Measurements from ENCODE around the gene NHERF2.

NHERF2 gene

DNA sequence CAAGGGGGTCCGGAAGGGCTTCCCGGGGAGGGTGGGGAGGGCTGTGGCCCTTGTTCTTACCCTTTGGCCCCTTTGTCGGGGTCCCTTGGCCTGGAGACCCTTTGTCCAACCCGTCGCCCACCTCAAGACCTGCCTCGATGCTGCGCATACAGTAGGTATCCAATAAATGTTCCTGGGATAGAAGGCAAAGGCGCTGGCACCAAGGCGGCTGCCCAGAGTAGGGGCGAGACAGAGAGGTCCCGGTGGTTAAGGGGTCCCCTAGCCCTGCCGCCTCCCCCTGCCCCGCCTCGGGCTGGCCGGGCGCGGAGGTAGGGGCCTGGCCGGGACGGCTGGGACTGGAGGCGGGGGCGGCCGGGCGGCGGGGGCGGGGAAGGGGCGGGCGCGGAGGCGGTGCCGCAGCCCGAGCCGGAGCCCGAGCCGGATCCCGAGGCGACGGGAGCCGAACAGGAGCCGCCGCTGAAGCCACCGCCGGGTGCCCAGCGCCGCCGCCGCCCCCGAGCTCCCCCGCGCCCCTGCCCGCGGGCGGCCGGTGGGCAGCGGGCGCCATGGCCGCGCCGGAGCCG, at the start of gene NHERF2:
Gene NHERF2 (plus strand): TSS at position 442 of the 563 bp plus-strand sequence. CDS start 104 bp downstream, at position 546.
- no peak for DNase-seq (ENCODE audit: low read depth in 2 of 2)

DNA sequence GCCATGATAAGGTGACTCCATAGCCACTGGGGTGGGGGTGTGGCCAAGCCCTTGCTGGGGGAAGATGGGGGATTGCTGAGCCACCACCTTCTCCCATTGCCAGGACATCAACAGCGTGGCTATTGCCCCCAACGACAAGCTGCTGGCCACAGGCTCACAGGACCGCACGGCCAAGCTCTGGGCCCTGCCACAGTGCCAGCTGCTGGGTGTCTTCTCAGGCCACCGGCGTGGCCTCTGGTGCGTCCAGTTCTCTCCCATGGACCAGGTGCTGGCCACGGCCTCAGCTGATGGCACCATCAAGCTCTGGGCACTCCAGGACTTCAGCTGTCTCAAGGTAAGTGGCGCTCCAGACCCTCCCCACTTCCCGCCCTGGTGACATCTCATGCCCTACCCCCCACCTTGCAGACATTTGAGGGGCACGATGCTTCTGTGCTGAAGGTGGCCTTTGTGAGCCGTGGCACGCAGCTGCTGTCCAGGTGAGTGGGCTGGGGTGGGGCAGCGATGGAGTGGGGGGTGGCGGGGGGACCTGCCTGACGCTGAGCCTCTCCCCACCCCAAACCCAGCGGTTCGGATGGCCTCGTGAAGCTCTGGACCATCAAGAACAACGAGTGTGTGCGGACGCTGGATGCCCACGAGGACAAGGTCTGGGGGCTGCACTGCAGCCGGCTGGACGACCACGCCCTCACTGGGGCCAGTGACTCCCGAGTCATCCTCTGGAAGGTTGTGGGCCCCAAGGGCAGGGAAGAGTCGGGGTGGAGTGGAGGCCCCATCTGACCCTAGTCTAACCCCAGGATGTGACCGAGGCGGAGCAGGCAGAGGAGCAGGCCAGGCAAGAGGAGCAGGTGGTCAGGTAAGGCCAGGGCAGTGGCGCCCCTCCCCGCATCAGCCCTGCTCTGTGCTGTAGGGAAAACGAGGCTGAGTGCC, 49.5 kb upstream of the NHERF2 start:
- no peak for DNase-seq (ENCODE audit: low read depth in 2 of 2)

DNA sequence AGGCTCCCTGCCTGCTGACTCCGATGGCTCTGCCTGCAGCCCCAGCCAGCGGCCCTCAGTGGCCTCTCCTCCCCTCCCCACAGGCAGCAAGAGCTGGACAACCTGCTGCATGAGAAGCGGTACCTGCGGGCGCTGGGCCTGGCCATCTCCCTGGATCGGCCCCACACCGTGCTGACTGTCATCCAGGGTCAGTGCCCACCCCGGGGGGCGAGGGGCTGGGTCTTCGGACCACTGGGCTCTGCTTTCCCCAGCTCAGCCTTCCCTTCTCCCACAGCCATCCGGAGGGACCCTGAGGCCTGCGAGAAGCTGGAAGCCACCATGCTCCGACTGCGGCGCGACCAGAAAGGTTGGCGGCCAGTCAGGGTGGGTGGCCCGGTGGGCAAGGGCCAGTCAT, 48.8 kb upstream of the NHERF2 start:
- DNase-seq (ENCODE audit: low read depth in 2 of 2) = no peak

DNA sequence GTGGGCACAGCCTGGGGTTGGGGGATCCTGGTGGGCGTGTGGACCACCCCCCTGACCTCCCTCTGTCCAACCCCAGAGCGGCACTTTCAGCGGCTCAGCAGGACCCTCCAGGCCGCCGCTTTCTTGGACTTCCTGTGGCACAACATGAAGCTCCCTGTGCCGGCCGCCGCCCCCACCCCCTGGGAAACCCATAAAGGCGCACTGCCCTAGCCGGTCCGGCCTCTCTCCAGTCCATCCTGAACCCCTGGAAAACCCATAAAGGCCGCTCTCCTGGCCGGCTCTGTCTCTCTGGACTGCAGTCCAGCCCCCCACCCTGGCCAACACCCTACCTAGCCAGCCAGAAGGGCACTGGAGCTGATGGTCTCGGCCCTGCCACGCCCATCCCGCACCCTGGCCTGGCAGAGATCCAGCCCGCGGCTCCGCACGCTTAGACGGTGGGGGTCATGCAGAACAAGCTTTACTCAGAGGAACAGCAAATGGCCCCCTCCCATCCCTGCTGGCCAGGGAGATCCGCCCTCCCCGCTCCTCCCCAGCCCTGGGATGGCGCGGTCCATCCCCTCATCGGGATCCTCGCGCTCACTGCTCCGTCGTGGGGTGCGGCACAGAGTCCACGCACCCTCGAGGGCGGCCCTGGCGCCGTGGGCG, 48.1 kb upstream of the NHERF2 start:
- no peak for DNase-seq (ENCODE audit: low read depth in 2 of 2)

DNA sequence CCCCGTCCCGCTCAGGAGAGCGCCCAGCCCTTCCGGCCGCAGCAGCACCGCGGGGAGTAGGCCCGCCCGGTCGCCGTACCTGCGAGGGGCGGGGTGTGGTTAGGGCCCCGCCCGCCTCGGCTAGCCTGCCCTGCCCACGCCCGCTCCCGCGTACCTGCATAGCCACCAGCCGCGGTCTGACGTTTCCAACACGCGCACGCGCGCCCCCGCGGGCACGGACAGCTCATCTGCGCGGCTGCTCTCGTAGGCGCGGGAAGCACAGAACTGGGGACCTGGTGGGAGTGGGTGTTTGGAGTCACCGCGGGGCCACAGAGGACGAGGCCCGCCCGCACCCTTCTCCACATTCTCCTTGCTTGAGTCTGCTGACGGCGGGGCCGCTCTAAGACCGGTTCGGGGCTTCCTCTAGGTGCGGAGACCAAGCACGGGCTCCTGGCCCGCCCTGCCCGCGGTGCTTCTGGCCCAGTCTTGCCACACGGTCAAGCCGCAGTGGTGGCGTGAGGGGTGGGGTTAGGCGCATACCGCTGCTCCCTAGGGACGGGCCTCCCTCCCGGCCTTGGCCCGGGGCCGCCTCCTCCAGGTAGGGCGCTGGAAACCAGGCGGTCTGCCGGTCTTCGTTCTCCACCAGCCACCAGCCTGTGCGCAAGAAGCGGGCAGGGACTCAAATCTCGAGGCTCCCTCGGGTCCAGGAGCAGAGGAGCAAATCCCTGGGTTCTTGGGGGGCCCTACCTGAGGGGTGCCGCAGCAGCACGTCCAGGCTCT, 47.3 kb upstream of the NHERF2 start:
- no peak for DNase-seq (ENCODE audit: low read depth in 2 of 2)

DNA sequence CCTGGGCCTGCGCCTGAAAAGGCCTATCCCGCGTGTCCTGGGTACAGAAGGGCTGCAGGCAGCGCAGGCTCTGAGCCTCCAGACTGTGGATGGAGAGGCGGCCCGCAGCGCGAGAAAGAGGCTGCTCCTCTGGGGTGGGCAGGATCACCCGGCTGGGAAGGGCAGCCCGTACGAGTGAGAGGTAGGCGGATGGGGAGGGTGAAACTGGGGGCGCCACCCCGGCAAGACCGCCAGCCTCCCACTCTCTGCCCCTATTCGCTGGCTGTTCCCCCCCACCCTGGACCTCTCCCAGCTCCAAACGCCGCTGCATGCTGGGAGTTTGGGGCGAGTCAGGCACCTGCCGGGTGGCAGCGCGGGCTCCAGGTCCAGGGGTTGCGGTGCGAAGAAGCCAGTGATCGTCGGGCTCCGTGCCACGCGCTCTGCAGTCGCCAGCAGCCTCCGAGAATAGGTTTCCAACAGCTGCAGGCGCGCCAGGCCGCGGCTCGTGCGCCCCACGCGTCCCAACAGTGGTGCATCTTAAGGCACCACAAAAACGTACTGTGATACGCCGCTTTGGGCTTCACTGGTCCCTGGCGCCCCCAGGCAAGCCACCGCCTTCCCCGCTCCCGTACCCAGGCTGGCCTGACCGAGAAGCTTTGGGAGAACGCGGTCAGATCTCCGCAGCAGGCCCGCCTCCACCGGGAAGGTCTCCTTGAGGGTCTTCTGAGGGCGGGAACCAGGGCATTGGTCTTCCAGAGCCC, 46.5 kb upstream of the NHERF2 start:
- no peak for DNase-seq (ENCODE audit: low read depth in 2 of 2)

DNA sequence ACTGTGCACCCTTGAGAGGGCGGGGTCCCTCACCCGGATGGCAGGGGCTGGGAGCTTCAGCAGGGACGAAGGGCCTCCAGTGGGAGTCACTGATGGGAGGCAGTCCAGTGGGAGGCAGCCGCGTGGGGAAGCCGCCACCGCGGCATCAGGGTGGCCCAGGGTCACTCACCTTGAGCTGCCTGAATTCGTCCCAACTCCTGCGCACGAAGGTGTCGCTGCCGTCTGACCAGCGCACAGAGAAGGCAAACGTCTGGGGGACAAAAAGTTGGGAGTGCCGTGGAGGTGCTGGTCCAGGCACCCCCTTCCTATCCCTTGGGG, 46.0 kb upstream of the NHERF2 start:
- DNase-seq (ENCODE audit: low read depth in 2 of 2) = no peak

DNA sequence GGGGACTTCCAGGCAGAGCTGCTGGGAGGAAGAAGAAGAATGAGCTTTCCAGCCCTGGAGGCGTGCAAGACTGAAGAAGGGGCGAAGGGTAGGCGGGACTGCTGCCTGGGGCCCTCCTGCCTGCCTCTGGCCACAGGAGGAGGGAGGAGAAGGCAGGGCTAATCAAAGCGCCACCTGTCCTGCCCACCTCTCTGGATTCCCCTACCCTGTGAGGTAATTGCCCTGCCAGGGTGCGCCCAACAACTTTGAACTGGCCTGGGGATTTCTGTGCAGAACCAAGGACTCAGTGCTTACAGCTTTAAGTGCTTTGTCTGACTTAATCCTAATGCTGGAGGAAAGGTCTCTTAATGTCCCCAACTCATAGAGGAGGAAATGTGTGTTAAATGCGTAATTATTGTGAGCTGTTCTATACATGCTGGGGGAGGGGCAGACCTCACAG, 45.3 kb upstream of the NHERF2 start, which contains the start of gene NOXO1:
Gene NOXO1 (minus strand): TSS at position 72 of the 439 bp plus-strand sequence. CDS start 290 bp downstream, outside the sequence.
- DNase-seq (ENCODE audit: low read depth in 2 of 2) = no peak

DNA sequence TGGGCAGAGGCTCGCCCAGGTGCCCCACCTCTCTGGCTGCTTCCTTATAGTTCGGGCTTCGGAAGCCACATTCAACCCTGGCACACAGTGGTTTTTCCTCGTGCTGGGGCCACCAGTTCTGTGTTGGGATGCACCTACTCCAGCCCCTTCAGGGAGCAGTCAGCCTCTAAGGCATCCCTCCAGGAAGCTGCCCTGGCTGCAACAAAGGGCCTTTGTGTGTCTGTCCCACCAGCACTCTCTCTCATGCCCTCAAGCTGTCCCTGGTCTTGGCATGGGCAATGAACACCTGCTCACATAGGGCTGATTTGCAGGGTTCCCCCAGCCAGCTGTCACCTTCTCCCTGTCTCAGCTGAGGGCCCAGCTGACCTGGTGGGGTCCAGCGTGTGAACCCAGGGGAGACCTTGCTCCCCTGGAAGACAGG, 44.7 kb upstream of the NHERF2 start:
- DNase-seq (ENCODE audit: low read depth in 2 of 2) = no peak

DNA sequence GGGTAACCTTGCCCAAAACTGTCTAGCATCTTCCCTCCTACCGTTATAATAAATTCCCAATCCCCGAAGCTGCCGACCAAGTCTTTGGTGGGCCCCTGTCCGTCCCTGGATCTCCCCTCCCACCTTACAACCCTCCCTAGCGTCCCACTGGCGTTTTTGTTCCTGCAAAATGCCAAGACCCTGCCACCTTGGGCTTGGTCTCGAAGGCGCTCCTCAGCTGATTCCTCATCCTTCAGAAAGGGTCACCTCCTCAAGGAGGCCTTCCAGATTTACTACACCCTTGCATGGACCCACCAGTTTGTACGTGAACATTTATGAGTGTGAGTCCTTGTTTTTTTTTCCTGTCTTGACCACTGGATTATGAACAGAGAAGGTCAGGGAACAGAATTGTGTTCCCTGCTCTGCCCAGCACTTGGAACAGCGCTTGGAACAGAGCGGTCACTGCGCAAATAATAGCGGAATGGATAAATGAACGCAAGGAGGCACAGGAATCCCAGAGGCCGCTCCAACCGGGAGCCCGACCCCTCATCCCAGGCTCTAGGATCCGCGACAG, 43.6 kb upstream of the NHERF2 start:
- DNase-seq (ENCODE audit: low read depth in 2 of 2) = no peak

DNA sequence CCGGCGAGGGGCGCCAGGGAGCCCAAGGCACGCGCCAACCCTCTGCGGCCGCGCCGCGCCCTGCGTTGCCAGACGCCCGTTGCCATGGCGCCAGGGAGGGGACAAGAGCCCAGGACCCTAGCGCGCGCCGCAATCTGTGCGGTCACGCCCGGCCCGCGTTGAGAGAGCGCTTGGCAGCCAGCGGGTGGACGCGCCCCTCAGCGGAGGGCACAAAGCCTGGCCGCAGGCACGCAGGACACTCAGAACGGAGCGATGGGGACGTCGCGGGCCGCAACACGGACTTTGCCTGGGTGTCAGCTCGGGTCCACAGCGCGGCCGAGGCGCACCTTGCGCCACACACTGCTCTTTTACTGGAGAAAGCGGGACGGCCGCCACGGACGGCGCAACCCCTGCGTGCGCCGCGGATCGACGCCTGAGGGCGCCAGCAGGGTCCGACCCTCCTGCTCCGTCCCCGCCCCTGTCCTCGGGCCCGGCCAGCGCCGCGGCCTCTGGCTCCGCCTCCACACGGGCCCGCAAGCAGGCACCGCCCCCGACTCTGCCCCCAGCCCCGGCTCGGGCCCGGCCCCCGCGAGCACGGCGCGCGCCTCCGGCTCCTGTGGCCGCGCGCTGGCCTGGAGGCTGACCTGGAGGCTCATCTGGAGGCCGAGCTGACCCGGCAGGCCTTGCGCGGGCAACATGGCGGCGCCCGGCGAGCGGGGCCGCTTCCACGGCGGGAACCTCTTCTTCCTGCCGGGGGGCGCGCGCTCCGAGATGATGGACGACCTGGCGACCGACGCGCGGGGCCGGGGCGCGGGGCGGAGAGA, 43.0 kb upstream of the NHERF2 start, which contains the start of gene GFER:
Gene GFER (plus strand): TSS at position 650 of the 803 bp plus-strand sequence. CDS start 26 bp downstream, at position 676.
- peak in 1 of 2 donors; percentile 80 for DNase-seq (ENCODE audit: low read depth in 2 of 2)

DNA sequence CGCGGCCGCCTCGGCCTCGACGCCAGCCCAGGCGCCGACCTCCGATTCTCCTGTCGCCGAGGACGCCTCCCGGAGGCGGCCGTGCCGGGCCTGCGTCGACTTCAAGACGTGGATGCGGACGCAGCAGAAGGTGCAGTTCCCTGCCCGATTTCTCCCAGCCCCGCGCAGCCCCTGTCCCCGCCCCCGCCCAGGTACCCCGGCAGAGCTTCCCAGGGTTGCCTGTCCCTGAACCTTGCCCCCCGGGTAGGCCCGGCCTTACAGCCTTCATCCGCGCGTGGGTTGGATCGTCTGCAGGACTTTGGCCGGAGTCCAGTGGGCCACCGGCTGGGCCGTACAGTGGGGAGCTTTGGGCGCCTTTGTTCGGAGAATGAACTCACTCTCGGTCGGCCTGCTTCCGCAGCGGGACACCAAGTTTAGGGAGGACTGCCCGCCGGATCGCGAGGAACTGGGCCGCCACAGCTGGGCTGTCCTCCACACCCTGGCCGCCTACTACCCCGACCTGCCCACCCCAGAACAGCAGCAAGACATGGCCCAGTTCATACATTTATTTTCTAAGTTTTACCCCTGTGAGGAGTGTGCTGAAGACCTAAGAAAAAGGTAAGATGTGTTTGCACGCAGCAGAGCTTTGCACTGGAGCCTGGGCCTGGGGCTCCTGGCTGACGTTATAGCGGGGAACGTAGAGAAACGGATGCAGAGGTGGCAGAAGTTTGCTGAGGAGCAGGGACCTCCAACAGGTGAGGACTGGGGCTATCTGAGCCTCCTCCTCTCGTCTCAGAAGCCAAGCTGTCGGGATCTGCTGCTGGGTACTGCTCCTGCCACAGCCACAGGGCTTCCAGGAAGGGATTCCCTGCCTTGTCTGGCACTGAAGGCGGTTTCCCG, 42.1 kb upstream of the NHERF2 start:
- no peak for DNase-seq (ENCODE audit: low read depth in 2 of 2)

DNA sequence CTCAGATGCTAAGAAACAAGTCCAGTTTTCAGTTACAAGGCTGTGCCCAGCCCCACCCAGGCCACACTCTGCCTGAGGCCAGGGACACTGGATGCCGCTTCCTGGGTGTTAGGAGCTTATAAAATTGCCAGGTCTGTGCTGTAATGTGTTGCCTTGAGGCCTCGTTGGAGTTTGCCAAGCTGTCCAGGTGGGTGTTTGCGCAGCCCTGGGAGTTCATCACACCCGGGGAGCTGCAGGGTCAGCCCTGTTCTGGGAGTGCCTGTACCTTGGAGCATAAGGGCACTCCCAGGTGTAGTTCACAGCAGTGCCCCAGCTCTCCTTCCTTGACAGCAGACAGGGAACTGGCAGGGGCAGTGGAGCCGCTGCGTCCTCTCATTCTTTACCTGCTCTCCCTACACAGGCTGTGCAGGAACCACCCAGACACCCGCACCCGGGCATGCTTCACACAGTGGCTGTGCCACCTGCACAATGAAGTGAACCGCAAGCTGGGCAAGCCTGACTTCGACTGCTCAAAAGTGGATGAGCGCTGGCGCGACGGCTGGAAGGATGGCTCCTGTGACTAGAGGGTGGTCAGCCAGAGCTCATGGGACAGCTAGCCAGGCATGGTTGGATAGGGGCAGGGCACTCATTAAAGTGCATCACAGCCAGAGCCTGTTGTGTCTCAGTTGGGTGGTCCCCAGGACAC, 41.1 kb upstream of the NHERF2 start:
- no peak for DNase-seq (ENCODE audit: low read depth in 2 of 2)

DNA sequence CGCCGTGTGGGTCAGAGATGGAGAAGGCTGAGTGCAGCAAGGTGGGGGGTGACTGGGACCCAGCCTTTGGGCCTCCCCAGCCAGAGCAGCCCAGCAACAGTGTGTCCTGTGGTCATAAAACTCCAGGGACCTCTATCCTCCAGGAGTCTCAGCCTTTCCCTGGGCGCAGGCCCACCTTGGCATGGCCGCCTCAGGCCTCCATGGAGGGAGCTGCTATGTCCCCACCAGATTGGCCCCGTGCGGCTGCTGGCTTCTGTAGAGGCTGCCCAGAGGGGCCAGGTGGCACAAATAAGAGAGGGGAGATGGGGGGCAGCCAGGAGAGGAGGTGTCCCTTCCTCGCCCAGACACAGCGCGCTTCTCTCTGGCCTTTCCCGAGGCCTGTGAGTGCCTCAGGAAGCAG, 39.5 kb upstream of the NHERF2 start:
- DNase-seq (ENCODE audit: low read depth in 2 of 2) = no peak

DNA sequence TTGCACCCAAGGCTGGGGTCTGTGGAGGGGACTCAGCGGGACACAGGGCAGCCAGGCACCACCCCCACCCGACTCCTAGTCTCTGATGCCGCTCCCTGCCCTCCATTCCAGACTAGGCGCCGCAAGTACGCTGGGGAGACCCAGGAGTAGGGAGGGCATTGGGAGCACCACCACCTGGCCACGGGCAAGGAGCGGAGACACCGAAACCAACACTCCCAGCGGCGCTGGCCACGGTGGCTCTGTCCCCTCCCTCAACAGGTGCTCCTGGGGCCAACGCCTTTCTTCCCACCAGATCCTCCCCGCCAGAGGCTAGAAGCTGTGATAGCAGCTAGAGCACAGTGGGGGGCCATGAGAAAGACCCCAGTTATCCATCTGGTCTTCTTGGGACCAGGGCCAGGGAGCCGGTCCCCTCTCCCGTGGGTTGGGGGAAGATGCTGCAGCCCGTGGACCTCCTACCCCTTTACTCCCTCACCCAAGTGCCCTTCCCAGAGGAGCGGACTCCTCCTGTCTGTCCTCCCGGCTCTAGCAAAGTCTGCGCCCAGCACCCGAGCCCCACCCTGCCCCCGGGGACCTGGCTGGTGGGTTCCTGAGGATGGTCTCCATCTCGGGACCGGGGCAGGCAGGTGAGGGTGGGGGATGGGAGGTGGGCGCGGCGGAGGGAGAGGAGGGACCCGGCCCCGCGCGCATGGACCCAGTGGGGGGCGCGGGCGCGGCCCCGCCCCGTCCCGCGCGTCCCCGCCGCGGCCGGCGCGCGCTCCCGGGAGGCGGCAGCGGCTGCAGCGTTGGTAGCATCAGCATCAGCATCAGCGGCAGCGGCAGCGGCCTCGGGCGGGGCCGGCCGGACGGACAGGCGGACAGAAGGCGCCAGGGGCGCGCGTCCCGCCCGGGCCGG, 37.2 kb upstream of the NHERF2 start, which contains the start of gene SYNGR3:
Gene SYNGR3 (plus strand): TSS at position 762 of the 892 bp plus-strand sequence. CDS start 133 bp downstream, outside the sequence.
- DNase-seq (ENCODE audit: low read depth in 2 of 2) = no peak

DNA sequence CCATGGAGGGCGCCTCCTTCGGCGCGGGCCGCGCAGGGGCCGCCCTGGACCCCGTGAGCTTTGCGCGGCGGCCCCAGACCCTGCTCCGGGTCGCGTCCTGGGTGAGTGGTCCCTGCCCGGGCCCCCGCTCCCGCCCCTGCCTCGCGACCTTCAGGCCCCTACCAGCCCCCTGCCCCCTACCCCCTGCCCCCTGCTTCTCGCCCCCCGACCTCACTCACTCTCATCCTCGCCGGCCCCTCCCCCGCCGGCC, 36.7 kb upstream of the NHERF2 start:
- DNase-seq (ENCODE audit: low read depth in 2 of 2) = no peak

DNA sequence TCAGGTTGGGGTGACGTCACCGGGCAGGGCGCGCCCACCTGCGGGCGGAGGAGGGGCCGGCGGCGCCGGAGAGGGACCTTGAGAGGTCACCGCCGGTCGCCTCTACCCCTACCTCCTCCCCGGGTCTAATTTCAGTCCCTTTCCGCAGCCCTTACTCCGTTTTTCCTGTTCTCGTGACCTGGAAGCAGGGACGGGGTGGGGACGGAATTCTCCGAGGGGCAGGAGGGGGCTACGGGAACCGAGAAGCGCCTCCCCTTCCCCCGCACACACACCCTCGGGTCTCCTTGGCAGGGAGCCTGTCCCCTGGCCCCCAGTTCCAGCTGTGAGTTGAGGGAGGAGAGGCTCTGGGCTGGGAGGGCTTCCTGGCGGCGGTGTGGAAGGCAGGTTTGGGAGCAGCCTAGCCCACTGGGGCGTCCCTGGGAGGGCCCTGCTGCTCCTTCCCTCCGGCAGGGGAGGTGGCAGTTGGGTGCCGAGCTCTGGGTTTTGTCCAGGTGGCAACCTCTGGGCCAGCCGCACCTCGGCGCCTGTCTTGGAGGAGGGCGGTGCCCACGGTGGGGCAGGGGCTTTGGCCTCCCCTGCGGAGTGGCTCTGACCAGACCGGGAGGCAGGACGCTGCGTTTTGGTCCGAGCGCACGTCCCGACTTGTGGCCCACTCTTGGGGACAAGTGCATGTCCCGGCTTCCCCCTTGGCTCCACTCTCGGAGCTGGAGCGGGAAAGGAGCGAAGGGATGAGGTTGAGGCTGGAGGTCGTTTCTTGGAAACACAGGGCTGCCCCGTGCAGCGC, 36.2 kb upstream of the NHERF2 start:
- no peak for DNase-seq (ENCODE audit: low read depth in 2 of 2)

All from stimulated activated CD4-positive, alpha-beta T cell treated with anti-CD3 and anti-CD28 coated beads, Interleukin-4, amount 100 ng/mL, for 48 hours (primary cell).